ENCODE results near the gene TNNI3K. TPM values are rescaled to one million over a fixed set of nuclear protein-coding genes. Genes with fewer than 3 reads are reported as not detected.

The TNNI3K gene
- polyA plus RNA-seq, 1 experiment = 1.1 TPM

DNA sequence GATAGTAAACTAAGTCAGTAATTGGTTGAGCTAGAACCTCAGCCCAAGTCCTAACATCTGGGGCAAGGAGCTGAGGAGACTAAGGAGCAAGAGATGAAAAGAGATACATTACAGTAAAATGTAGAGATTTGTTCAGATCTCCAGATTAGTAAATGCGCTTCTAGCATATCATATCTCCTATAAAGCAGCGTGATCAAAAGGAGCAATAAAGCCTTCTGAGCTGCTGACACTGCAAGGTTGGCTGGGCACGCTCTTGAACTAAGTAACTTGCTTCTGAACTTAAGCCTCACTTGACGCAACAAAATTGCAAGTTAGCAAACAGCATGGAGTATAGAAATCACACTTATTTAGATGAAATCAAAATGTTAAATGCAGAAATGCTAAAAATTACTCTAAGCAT, 196.3 kb downstream of the TNNI3K start:
- H3K27me3 ChIP-seq (ENCODE audit: control insufficient read depth, insufficient read depth, low read length) = no peaks in the 10 kb centered on the region
- CTCF ChIA-PET = no interaction called here

GRCh38 chr1:74432325-74432724, 197.1 kb downstream of the TNNI3K start:
- POLR2A ChIA-PET = no interaction called here
- H3K27me3 ChIP-seq (ENCODE audit: control insufficient read depth, insufficient read depth, low read length) = no peaks in the 10 kb centered on the region
- CTCF ChIA-PET = interaction anchor here (1.1 kb wide), 1 partner anchor 37 kb away, joined by 3 read pairs; no protein-coding TSS in a partner anchor
- H3K4me3 ChIP-seq (ENCODE audit: low read depth, low read length) = no peak overlapping the region
- no peaks in the 10 kb centered on the region for H3K9me3 ChIP-seq (ENCODE audit: control insufficient read depth, insufficient read depth, low read length)
- no peak for TF ChIP-seq CTCF (IDR thresholded peaks at IDR 0.05; ENCODE audit: low read depth, low read length)
- no peak for DNase-seq (ENCODE audit: low read depth, low spot score)
- no peak overlapping the region for H3K27ac ChIP-seq (ENCODE audit: low read depth, low read length)

More for the DNA sequence above, 196.3 kb downstream of the TNNI3K start:
- H3K9me3 ChIP-seq (ENCODE audit: control insufficient read depth, insufficient read depth, low read length) = no peaks in the 10 kb centered on the region
- DNase-seq (ENCODE audit: low read depth, low spot score) = no peak
- no peak overlapping the region for H3K4me3 ChIP-seq (ENCODE audit: low read depth, low read length)
- no peak overlapping the region for H3K27ac ChIP-seq (ENCODE audit: low read depth, low read length)
- POLR2A ChIA-PET = no interaction called here
- TF ChIP-seq CTCF (IDR thresholded peaks at IDR 0.05; ENCODE audit: low read depth, low read length) = no peak

GRCh38 chr1:74434321-74434720, 199.1 kb downstream of the TNNI3K start:
- Histone ChIP-seq H3K27me3 (ENCODE audit: control insufficient read depth, insufficient read depth, low read length) (no peaks in the 10 kb centered on the region), H3K27ac (ENCODE audit: low read depth, low read length) (no peak overlapping the region), H3K4me3 (ENCODE audit: low read depth, low read length) (no peak overlapping the region), H3K9me3 (ENCODE audit: control insufficient read depth, insufficient read depth, low read length) (no peaks in the 10 kb centered on the region)
- POLR2A ChIA-PET = no interaction called here
- DNase-seq (ENCODE audit: low read depth, low spot score) = no peak
- TF ChIP-seq CTCF (IDR thresholded peaks at IDR 0.05; ENCODE audit: low read depth, low read length) = no peak
- CTCF ChIA-PET = interaction anchor here (1.9 kb wide), 1 partner anchor 35 kb away, joined by 7 read pairs; no protein-coding TSS in a partner anchor

- POLR2A ChIA-PET = interaction anchor here (0.7 kb wide), 1 partner anchor 11 kb away, joined by 3 read pairs; no protein-coding TSS in a partner anchor
- no peak for DNase-seq (ENCODE audit: low read depth, low spot score)
- Histone ChIP-seq H3K27ac (ENCODE audit: low read depth, low read length) (no peak overlapping the region), H3K4me3 (ENCODE audit: low read depth, low read length) (no peak overlapping the region), H3K27me3 (ENCODE audit: control insufficient read depth, insufficient read depth, low read length) (no peaks in the 10 kb centered on the region), H3K9me3 (ENCODE audit: control insufficient read depth, insufficient read depth, low read length) (no peaks in the 10 kb centered on the region)
- CTCF ChIA-PET = interaction anchor here (0.7 to 1.9 kb wide), 3 partner anchors 28 to 254 kb away, joined by 3 to 7 read pairs (median 3); no protein-coding TSS in a partner anchor
- no peak for TF ChIP-seq CTCF (IDR thresholded peaks at IDR 0.05; ENCODE audit: low read depth, low read length)
Measured at GRCh38 chr1:74436078-74436477, 200.9 kb downstream of the TNNI3K start.

GRCh38 chr1:74437035-74437434, 201.8 kb downstream of the TNNI3K start:
- ChIA-PET POLR2A (no interaction called here), CTCF (interaction anchor here (2.2 kb wide), 1 partner anchor 32 kb away, joined by 10 read pairs; no protein-coding TSS in a partner anchor)
- no peak overlapping the region for H3K4me3 ChIP-seq (ENCODE audit: low read depth, low read length)
- no peaks in the 10 kb centered on the region for H3K9me3 ChIP-seq (ENCODE audit: control insufficient read depth, insufficient read depth, low read length)
- H3K27ac ChIP-seq (ENCODE audit: low read depth, low read length) = no peak overlapping the region
- no peak for DNase-seq (ENCODE audit: low read depth, low spot score)
- H3K27me3 ChIP-seq (ENCODE audit: control insufficient read depth, insufficient read depth, low read length) = no peaks in the 10 kb centered on the region
- TF ChIP-seq CTCF (IDR thresholded peaks at IDR 0.05; ENCODE audit: low read depth, low read length) = no peak
